ENCODE data around the gene STS.
"Not testable (repeated sequence)": the region's sequence is repeated elsewhere in the genome, so short reads cannot be mapped to it uniquely, and the experiment has no call there.

STS gene

DNA sequence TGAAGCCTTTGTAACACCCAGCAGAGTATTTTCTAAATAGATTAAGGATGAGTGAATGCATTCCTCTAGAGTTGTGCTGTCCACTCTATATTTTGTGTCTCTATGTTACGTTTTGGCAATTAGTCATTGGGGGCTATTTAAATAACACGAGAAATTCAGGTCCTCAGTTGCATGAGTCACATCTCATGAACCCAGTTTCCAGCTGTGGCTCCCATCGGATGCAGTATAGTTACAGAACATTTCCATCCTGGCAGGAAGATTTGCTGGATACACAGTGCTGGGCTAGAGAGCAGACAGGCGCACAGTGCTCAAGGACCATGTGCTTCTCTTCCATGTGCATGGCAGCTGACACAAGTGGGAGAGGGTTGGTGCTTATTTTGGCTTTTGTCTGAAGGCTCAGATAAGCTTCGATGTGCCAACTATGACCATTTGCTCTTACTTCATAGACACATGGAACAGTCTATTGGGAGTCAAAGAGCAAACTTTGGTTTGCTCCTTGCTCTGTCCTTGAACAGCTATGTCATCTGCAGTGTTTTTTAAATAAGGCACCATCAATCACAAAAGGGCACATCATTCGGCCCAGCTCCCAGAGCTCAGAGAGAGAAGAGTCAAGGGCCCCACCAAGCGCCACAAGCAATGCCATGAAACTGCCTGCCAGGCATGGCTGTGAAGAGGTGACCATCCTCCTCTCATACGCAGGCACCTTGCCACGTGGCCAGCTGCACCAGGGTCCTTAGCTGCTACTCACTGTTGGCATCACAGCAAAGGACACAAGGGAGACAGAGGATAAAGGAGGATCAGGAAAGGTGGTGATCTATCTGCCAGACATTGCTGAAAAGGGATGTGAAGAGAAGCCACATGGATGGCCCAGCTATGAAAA lies 8.1 kb upstream of the STS start:
- DNase-seq (ENCODE audit: low read depth, low spot score): no peak

DNA sequence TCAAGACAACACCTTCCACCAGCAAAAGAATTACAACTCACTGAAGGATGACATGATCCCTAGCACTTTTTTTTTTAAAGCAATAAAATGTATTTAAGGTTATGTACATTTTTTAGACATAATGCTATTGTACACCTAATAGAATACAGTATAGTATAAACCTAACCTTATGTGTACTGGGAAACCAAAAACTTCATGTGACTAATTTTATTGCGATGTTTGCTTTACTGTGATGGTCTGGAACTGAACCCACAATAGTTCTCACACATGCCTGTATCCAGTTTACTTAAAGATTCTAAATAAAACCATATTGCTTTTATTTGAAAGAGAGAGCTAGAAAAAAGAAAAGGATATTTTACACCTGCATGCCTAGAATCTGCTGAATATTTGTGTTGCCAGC lies 4.4 kb upstream of the STS start:
- DNase-seq (ENCODE audit: low read depth, low spot score): no peak

DNA sequence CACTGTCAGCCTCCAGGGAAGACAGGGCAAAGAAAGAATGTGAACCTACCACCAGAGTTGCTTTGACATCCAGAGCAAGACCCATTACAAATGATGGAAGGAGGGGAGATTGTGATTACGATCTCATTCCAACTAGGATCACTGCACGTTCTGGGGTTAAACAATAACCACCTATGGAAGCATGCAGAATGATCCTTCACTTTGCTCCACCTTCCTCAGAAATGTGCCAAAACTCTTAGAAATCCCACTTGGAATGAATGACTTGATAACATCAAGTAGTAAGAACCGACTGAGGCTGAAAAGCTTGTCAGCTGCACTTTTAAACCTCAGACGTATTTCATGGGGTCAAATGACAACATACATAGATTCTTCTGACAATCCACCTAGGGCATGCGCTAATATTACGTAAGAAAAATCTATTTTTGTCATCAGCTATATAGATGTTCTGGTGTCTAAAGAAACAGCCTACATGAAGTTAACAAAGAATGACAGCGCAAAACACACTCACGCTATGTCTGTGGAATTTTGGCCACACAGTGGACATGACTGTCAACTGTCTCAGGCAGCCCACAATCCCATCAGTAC lies 3.5 kb upstream of the STS start:
- no peak for DNase-seq (ENCODE audit: low read depth, low spot score)

DNA sequence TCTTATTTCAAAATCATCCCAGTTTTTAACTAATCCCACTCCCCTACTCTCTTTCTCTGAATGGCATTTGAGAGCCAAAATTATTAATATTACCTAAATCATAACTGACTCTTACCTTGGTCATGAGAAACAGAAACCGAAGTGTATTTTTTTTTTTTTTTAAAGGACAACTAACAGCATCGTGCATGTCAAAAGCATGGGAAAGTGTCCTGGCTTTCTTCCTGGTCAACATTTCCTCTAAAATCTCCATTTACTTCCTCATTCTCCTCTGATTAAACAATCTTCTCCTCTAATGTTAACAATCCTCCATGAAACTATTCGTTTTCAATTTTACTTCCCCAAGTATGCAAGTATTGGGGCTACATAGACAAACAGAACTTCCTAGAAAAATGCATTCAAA lies 2.1 kb upstream of the STS start:
- no peak for DNase-seq (ENCODE audit: low read depth, low spot score)

DNA sequence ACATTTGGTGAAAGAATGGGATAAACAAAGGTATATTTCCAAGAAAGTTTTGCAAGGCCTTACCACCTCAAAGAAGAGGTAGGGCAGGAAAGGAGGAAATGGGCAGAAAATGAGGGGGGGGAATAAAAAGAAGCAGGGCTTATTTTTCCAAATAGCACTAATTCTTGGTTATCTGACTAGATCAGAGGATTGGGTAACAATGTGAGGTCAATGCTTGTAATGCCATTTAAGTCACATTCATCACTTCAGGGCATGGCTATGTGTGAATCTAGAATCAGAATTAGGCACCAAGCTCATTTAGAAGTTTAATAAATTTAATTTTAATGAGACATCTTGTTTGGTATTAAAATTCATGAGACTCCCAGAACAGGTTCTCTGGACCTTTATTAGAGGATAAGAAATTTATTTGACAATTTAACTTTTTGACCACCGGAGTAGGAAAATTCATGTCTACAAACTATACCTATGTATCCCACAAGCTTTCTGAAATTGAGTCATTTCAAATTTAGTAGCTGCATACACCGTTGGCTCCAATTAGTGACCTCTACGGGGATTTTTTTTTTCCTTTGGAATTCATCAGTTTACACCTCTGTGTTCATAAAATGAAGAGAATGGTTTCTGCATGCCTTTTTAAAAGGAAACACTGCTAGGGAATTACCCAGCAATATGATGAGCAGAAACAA lies 1.4 kb upstream of the STS start:
- no peak for DNase-seq (ENCODE audit: low read depth, low spot score)

DNA sequence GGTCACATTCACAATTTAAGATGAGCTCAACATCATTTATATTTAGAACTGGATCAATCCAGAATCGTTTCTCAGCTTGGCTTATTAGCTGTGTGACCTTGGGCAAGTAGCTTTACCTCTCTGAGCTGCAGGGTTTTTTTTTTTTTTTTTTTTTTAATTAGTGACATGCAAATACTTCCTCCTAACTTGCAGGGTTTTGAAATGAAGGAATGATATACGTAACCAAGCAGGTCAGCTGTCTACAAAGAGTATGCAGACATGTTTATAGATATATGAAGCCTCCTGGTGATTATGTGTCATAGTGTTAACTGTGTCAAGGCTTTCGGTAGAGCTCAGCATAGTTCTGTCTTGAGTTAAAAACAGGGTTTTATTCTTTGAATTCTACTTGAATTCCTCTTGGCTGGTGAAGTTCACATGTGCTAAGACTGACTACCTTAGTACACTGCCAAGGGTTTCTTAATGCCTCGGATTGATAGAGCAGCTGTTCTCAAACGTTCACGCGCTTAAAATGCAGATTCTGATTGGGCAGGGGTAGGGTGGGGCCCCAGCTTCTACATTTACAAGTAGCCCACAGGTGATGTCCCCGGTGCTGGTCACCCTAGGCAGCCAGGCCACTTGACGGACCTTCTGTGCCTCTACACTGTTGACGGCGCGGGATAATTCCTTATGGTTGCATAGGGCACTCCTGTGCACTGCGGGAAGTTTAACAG lies 654 bp upstream of the STS start:
- DNase-seq (ENCODE audit: low read depth, low spot score): no peak

DNA sequence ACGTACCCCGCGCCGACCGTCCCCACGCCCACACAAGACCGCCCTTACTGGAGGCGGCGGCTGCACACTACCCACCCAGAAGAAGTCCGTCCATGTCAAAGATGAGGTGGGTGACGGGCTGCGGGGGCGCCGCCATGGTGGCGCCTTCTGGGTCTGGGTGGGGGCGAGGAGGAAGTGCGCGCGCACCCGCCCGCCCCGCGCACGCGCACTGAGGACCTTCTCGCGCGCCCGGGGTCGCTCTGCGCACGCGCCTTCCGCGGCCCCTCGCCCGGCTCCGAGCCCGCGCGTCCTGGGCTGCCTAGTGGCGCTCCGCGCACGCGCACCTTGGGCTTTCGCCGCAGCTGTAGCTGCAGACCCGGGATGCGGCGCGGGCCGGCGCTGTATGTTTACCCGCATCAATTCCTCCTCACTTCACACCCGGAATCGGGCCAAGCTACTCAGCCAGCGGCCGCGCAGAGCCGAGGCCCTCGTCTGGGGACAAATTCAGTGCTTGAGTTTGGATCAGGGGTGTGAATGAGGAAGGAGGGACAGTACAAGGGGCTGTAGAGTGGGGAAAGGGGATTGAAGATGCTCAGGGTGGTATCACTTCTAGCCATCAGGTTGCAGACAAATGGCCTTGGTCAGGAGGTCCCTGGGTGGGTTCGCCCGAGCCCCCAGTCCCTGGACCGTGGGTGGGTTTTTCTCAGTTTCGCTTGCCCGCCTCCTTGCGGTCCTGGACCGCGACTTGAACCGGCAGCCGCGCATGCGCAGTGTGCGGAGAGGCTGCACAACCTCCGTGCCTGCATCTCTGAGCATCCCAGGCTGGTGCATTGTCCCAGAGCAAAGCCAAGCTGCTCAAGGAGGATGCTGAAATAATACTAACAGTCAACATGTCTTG lies 704 bp downstream of the STS start, which contains the start of gene PUDP:
Gene PUDP (minus strand): TSS at position 176 of the 877 bp plus-strand sequence. CDS start 40 bp downstream, at position 136.
- DNase-seq (ENCODE audit: low read depth, low spot score): peak; percentile 51

DNA sequence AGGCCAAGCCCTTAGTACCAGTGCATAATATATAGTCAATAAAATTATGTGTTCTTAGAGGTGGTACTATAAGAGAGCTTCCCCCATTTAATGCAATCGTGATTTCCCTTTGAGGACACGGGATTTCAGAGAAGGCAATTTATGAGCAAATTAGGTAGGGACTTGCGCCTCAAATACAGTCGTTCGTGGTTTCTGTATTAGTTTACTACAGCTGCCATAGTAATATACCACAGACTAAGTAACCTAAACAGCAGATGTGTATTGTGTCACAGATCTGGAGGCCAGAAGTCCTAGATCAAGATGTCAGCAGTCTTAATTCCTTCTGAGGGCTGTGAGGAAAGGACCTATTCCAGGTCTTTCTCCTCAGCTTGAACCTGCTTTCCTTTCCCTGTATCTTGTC lies 1.9 kb downstream of the STS start:
- DNase-seq (ENCODE audit: low read depth, low spot score): no peak

DNA sequence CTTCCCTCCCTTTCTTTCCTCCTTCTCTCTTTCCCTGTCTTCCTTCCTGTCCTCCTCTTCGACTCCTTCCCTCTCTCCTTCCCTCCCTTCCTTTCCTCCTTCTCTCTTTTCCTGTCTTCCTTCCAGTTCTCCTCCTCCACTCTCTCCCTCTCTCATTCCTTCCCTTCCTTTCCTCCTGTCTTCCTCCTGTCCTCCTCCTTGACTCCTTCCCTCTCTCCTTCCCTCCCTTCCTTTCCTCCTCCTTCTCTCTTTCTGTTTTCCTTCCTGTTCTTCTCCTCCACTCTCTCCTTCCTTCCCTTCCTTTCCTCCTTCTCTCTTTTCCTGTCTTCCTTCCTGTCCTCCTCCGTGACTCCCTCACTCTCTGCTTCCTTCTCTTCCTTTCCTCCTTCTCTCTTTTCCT lies 5.7 kb downstream of the STS start:
- DNase-seq (ENCODE audit: low read depth, low spot score): no peak

DNA sequence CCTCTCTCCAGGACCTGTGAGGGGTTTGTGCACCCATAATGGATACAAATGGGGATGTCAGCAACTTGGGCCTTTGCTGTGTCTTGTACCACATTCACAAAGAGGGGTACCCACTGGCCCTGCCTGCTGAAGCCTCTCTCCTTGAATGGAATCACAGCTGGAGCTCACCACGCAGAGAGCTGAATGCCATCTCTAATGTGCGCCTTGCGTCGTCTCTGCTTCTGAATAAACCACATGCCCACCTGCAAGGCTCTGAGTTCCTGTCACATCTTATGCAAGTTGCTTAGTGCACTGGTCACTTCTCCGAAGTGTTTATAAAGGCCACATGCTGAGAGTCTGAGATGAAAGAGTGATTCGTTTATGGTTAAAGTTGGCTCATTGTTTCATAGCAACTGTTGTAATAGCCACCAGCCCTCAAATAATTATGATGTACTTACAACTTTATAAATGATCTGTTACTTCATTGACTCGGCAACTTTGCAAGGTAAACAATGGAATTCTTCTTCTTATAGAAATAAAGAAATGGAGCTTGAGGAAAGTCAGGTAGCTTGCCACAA lies 6.6 kb downstream of the STS start:
- no peak for DNase-seq (ENCODE audit: low read depth, low spot score)

DNA sequence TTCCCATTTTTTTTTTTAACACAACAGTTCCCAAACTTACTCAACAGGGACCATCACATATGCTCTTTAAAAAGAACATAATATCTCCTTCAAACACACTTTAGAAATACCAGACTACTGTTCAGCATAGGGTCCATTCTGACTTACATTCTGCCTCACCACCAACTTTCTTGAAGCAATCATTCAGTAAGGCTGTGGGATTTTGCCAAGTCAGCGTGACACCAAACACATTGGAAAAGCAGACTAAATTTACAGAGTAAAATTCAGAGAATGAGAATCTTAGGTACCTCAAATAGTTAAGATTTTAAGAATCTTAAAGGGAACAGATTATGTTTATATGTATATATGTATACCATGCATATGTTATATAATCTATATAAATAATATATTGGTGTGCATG lies 7.7 kb downstream of the STS start:
- no peak for DNase-seq (ENCODE audit: low read depth, low spot score)

DNA sequence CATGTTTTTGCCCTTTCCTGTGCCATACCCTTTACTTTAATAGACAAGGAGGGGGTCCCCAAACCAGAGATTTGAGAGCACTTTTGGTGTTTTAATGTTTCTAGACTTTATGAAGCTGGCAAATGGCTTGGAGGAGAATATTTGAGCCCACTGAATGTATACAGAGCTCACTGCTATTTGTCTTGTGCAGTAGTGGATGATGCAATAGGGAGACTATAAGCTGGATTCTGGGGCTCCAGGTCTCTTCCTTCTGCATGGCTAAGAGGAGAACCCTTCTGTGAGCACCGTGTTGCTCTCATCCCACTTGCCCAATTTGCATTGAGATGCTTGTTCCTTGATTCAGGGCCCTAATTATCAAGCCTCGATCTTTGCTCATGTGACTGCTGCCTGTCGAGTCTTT lies 9.4 kb downstream of the STS start:
- no peak for DNase-seq (ENCODE audit: low read depth, low spot score)

DNA sequence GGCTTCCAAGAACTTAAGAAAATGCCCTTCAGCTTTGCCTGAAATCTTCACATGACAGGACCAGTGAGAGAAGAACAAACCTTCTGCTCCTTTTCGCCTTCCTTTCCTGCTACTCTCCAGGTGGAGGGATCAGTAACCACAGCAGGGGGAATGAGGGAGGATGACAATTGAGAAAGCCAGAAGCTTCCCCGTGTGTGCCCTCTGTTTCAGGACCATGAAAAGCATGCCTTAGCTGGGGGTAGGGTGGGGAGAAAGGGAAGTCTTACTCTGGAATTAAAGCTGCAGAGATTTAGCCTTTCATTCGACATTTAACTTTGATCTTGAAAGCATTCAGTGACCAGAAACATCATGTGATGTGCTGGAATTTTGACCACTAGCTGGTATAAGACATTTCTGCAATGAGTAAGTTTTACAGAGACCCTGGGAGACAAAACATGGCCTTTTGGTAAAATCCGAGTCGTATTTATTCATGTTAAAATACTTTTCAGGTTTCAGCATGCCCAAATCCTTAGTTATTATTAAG lies 11.0 kb downstream of the STS start:
- DNase-seq (ENCODE audit: low read depth, low spot score): no peak

DNA sequence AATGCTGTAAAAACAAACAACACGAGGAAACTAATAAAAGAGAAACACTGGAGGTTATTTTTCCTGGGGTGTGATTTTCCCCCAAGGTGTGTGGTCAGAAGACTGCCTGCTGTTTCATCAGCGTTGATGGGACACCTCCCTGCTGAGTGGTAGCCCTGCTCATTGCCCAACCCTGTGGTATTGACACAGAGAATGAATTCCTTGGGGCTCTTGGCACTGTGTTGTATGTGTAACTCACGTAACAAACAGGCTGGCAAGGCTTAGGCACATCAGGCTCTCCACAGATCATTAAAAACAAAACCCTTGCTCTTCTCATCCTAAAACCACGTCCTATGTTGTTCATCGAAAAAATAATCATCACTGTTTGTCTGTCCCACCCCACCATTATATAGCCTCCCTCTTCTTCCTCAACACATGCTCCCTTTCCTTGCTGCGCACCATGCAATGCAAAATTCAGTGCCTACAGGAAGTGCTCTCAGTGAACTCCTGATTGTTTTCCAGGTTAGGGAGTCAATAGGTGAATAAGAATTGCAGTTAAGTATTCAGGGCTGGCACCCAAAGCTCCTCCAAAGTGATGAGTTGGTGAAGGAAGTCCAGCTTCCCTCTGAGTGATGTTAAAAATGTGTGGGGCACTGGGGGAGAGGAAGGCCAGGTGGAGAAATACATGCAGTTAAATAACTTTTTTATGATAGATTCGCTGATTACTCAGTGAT lies 11.8 kb downstream of the STS start:
- DNase-seq (ENCODE audit: low read depth, low spot score): no peak

DNA sequence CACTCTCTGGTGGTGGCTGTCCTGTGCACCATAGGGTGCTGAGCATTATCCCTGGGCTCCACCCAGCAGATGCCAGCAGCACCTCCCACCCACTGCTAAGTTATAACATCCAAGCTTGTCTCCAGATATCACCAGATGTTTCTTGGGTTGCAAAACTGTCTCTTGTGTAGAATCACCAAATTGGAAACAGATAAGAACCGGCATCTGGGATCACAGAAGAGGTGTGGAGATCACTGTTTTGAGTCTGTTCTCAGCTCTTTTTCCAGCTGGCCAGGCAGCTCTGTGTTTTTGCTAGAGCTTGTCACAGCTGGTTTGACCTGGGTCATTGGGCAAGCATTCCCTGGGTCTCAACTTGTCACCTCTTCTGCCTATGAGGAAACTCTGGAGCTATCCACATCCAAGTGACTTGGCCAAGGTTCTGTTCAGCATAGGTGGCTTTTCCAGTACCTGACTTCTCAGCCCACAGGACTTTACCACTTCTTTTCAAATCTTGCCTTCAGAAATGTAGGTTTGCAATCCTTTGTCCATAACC lies 15.7 kb downstream of the STS start:
- no peak for DNase-seq (ENCODE audit: low read depth, low spot score)

DNA sequence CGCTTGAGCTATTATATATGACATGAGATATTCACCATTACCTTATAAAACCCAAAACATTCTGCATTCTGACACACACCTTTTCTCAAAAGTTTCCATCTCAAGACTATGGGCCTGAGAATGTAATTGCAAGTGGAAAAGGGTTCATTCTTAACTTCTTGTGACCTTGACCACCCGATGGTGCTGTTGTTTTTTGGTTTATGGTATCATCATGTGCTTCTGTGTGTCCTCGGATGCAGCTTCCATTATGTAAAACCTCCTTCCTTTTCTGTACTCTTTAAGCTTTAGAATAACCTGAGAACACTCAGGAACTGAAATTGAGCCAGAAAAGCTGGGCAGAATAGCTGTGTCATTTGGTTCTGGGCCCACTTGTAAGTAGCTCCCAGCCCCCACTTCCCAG lies 16.7 kb downstream of the STS start:
- no peak for DNase-seq (ENCODE audit: low read depth, low spot score)

DNA sequence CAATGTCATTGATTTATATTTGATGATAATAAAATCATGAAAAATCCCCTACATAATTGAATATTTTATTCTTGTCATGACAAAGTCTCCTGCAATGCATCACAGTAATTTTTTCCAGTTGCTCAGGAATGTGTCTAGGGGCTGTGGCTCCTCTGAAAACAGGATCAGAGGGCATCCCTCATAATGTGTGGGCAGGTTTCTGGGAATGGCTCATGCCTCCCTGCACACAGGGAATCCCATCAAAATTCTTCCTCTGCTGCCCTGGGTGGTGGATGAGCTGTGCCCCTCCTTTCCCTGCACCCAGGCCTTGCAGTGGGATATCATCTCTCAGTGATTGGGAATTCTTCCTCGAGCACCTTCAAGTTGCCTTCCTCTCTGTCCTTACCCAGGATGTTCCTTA lies 20.9 kb downstream of the STS start:
- DNase-seq (ENCODE audit: low read depth, low spot score): no peak

DNA sequence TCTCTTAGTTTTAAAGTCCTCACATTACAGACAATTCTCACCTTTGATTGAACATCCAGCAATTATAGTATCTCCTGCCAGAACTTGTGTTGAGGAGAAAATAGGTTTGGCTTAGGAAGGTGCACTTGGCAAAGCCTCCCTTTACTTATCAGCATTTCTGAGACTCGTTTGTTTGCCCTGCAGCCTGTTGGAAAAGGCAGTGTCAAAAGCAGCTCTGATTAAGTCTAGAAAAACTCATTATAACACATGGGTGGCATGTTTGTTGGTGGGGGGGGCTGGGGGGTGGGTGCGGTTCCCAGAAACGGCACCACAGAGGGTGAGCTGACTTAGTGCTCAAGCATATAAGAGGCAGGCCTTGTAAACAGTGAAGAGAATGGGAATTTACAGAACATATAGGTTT lies 22.1 kb downstream of the STS start:
- no peak for DNase-seq (ENCODE audit: low read depth, low spot score)

DNA sequence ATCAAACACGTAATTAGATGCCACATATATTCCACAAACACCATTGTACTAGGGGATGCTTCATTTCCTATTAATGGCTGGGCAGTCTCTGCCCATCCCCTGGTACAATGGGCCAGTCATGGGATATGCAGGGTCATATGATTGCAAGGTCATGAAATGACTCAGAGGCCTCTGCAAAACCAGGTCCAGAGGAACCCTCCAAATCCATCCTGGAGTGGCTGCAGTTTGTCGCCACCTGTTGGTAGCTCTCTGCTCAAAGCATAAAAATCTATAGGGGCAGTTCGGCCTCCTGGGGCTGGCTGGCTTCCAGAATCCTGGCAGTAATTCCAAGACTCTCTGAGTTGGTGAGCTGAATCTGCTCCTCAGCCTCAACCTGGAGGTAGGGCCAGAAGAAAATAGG lies 23.4 kb downstream of the STS start:
- no peak for DNase-seq (ENCODE audit: low read depth, low spot score)

DNA sequence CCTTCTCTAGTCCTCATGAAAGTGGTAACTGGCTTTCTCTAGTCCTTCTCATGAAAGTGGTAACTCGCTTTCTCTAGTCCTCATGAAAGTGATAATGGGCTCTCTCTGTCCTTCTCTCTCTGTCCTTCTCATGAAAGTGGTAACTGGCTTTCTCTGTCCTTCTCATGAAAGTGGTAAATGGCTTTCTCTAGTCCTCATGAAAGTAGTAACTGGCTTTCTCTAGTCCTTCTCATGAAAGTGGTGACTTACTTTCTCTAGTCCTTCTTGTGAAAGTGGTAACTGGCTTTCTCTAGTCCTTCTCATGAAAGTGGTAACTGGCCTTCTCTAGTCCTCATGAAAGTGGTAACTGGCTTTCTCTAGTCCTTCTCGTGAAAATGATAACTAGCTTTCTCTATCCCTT lies 31.3 kb downstream of the STS start:
- not testable (repeated sequence) for DNase-seq (ENCODE audit: low read depth, low spot score)
